HepG2 (cell line): ENCODE results near the gene FKBP1A. TPM values are rescaled to one million over a fixed set of nuclear protein-coding genes. Genes with fewer than 3 reads are reported as not detected.
A peak's percentile ranks its signal among the peaks of the same experiment; 100 is the strongest.

Experiments
- GLMP ChIP-seq: sonication (generic); formaldehyde crosslinking; IDR thresholded peaks from 2 replicates; pipeline ENCODE4 v1.9.0; 2021; ENCODE audit warnings: missing genetic modification reagents, mild to moderate bottlenecking, borderline replicate concordance
- HNRNPK ChIP-seq: fragments of 200-400 bp; formaldehyde crosslinking; IDR thresholded peaks from 2 replicates; pipeline ENCODE4 v1.6.1; 2018; ENCODE audit warnings: low read length, low read depth, moderate library complexity, mild to moderate bottlenecking; ENCODE audit not compliant: poor library complexity, severe bottlenecking
- MTF2 ChIP-seq: sonication (generic); formaldehyde crosslinking; IDR thresholded peaks from 2 replicates; pipeline ENCODE4 v1.5.0; 2020; ENCODE audit warnings: missing genetic modification reagents, borderline replicate concordance
- PBX2 ChIP-seq: IDR thresholded peaks from 2 replicates; pipeline ENCODE4 v1.6.1; 2016; ENCODE audit warnings: control low read depth
- RBM22 ChIP-seq: fragments of 200-400 bp; formaldehyde crosslinking; optimal IDR thresholded peaks from 2 replicates; pipeline ENCODE3; 2017; ENCODE audit warnings: mild to moderate bottlenecking, low read length, moderate library complexity
- SRSF4 ChIP-seq: fragments of 200-400 bp; formaldehyde crosslinking; IDR thresholded peaks from one replicate; pipeline ENCODE4 v1.6.1; 2018; ENCODE audit warnings: mild to moderate bottlenecking, low read depth, low read length, moderate library complexity; ENCODE audit not compliant: poor library complexity, severe bottlenecking
- STAT6 ChIP-seq: sonication (generic); formaldehyde crosslinking; IDR thresholded peaks from 2 replicates; pipeline ENCODE4 v1.4.0; 2020; ENCODE audit warnings: missing genetic modification reagents, mild to moderate bottlenecking, borderline replicate concordance
- ZFP1 ChIP-seq: IDR thresholded peaks from 2 replicates; pipeline ENCODE4 v1.6.1; 2016
- ZFP36 ChIP-seq: fragments of 150-350 bp; IDR thresholded peaks from 2 replicates; pipeline ENCODE4 v1.6.1; 2018; ENCODE audit warnings: borderline replicate concordance, low read length, low read depth; ENCODE audit not compliant: partially characterized antibody
- ZNF20 ChIP-seq: sonication (generic); formaldehyde crosslinking; IDR thresholded peaks from 2 replicates; pipeline ENCODE4 v1.4.0; 2020; ENCODE audit warnings: mild to moderate bottlenecking, moderate library complexity, missing genetic modification reagents
- ZNF235 ChIP-seq: sonication (generic); formaldehyde crosslinking; IDR thresholded peaks from 2 replicates; pipeline ENCODE4 v1.8.1; 2023; ENCODE audit warnings: mild to moderate bottlenecking, missing genetic modification reagents, borderline replicate concordance
- ZNF276 ChIP-seq: sonication (generic); formaldehyde crosslinking; IDR thresholded peaks from 2 replicates; pipeline ENCODE4 v1.4.0; 2020; ENCODE audit warnings: mild to moderate bottlenecking, low read depth, missing genetic modification reagents
- ZNF740 ChIP-seq: sonication (generic); formaldehyde crosslinking; IDR thresholded peaks from 2 replicates; pipeline ENCODE4 v1.4.0; 2020; ENCODE audit warnings: missing genetic modification reagents
- ZSCAN30 ChIP-seq: sonication (generic); formaldehyde crosslinking; IDR thresholded peaks from 2 replicates; pipeline ENCODE4 v1.5.0; 2020; ENCODE audit warnings: mild to moderate bottlenecking, missing genetic modification reagents
- polyA plus RNA-seq, 8 experiments: library from polyadenylated mRNA; depleted of rRNA in 3 of 8; stranded (reverse) in 7 of 8; unstranded in 1 of 8; fragments of >200 nt; fragmentation: Illumina TruSeq in 4 of 8; extraction: Trizol in 4 of 8; gene quantifications; 2 replicates each; pipeline versions ENCODE4 v1.2.1 to v1.2.3, GENCODE V29; 2011 to 2016; ENCODE audit warnings: low read depth in 4 of 8, missing spikeins in 1 of 8, mixed read lengths in 1 of 8; ENCODE audit not compliant: insufficient read depth in 1 of 8
- total RNA-seq, 5 experiments: library from RNA; depleted of rRNA; stranded (reverse); fragments of >200 nt; fragmentation: Illumina TruSeq; extraction: Trizol; gene quantifications; 2 replicates each; pipeline ENCODE4 v1.2.3, GENCODE V29; 2016; ENCODE audit warnings: low read depth in 1 of 5

Gene FKBP1A
- total and polyA plus RNA-seq, 2 of the 13 experiments (the other 11 are each of a cell fraction or from before 2014, with no cell fraction given): 119 to 468 TPM

GRCh38 chr20:1325173-1326030, 67.5 kb downstream of the FKBP1A start (continued):
- TF ChIP-seq GLMP (no peak), ZNF276 (CRISPR knock-in tag) (no peak), MTF2 (CRISPR knock-in tag) (no peak), ZNF20 (CRISPR knock-in tag) (no peak), PBX2 (peak; percentile 21; the same call in 1 of the 2 replicates), ZFP36 (no peak), SRSF4 (peak; percentile 21), ZNF235 (peak; percentile 63; the same call in 1 of the 2 replicates), ZSCAN30 (no peak), RBM22 (peak; percentile 100), ZFP1 (CRISPR knock-in tag) (peak; percentile 66; the same call in 1 of the 2 replicates), HNRNPK (no peak), STAT6 (CRISPR knock-in tag) (peak; percentile 65; the same call in 1 of the 2 replicates), ZNF740 (no peak; the same call in 1 of the 2 replicates)
